ENCODE measurements around the gene RELN.
"Not testable (repeated sequence)": the region's sequence is repeated elsewhere in the genome, so short reads cannot be mapped to it uniquely, and the experiment has no call there.

The RELN gene

DNA sequence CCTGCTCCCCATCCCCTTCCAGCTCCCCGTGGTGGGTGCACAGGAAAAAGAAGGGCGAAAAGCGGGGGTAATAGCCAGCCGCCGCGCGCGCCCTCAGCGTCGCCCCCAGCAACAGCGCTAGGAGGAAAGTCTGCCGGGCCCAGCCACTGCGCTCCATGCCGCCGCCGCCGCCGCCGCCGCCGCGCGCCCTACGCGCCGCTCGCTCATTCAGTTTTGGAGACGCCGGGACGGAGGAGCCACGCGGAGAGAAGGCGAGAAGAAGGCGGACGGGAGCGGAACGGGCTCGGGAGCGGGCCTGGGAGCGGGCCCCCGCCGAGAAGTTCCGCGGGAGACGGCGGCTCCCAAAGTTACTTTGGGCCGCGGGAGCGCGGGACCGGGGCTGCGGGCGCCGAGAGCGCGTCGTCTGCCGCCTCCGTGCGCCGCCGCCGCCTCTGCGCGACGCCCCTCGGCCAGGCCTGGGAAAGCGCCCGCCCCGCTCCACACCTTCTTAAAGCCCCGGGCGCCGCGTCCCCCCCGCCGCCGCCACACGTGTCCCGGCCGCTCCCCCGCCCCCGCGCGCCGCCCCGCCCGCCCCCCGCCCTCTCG, at the start of gene RELN:
TSS of gene RELN (minus strand) at position 459 of the 585 bp plus-strand sequence. CDS start at position 157, 302 bp downstream.
- TF ChIP-seq, protein P1, sequence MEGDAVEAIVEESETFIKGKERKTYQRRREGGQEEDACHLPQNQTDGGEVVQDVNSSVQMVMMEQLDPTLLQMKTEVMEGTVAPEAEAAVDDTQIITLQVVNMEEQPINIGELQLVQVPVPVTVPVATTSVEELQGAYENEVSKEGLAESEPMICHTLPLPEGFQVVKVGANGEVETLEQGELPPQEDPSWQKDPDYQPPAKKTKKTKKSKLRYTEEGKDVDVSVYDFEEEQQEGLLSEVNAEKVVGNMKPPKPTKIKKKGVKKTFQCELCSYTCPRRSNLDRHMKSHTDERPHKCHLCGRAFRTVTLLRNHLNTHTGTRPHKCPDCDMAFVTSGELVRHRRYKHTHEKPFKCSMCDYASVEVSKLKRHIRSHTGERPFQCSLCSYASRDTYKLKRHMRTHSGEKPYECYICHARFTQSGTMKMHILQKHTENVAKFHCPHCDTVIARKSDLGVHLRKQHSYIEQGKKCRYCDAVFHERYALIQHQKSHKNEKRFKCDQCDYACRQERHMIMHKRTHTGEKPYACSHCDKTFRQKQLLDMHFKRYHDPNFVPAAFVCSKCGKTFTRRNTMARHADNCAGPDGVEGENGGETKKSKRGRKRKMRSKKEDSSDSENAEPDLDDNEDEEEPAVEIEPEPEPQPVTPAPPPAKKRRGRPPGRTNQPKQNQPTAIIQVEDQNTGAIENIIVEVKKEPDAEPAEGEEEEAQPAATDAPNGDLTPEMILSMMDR (IDR thresholded peaks at IDR 0.05; ENCODE audit: low read depth, low read length), result no peak
- TF ChIP-seq MYC (IDR thresholded peaks at IDR 0.05; ENCODE audit: low read depth, low read length), result no peak
- TF ChIP-seq POLR2A (IDR thresholded peaks at IDR 0.05; ENCODE audit: extremely low read depth, insufficient read length), result no peak
- TF ChIP-seq, protein P2, sequence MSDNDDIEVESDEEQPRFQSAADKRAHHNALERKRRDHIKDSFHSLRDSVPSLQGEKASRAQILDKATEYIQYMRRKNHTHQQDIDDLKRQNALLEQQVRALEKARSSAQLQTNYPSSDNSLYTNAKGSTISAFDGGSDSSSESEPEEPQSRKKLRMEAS (IDR thresholded peaks at IDR 0.05; ENCODE audit: low read depth, low read length), result no peak
- DNase-seq (ENCODE audit: low read depth), result no peak
- H3K4me3 ChIP-seq (ENCODE audit: low read depth, low read length), result no peak within 1 kb of the TSS

DNA sequence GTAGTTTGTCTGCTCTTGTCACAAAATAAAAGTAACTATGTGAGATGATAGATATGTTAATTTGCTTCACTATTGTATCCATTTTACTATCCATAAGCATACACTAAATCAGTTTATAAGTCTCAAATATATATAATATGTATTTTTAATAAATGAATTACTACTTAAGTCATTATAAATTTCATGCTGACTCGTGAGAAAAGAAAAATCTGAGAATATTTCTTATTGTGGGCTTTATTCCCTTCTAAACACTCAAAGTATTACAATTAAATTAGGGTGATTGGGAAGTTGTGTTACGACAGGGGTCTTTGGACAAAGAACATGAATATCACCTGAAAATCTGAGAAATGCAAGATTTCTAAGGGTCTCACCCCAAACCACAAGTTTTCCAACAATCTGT, 48.7 kb upstream of the RELN start:
- no peak for DNase-seq (ENCODE audit: low read depth)
- no peak overlapping the region for H3K4me3 ChIP-seq (ENCODE audit: low read depth, low read length)
- TF ChIP-seq MYC (IDR thresholded peaks at IDR 0.05; ENCODE audit: low read depth, low read length) (no peak), POLR2A (IDR thresholded peaks at IDR 0.05; ENCODE audit: extremely low read depth, insufficient read length) (no peak)
- TF ChIP-seq, protein P2 (IDR thresholded peaks at IDR 0.05; ENCODE audit: low read depth, low read length), result no peak
- TF ChIP-seq, protein P1 (IDR thresholded peaks at IDR 0.05; ENCODE audit: low read depth, low read length), result no peak

DNA sequence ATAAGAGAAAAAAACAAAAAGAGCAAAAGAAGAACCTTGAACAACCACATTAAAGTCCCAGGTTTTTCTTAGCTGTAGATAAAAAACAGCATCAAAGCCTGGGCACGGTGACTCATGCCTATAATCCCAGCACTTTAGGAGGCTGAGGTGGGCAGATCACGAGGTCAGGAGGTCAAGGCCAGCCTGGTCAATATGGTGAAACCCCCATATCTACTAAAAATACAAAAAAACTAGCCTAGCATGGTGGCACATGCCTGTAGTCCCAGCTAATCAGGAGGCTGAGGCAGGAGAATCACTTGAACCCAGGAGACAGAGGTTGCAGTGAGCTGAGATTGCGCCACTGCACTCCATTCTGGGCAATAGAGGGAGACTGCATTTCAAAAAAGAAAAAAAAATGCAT, 47.4 kb upstream of the RELN start:
- H3K4me3 ChIP-seq (ENCODE audit: low read depth, low read length); DNase-seq (ENCODE audit: low read depth): not testable (repeated sequence)

DNA sequence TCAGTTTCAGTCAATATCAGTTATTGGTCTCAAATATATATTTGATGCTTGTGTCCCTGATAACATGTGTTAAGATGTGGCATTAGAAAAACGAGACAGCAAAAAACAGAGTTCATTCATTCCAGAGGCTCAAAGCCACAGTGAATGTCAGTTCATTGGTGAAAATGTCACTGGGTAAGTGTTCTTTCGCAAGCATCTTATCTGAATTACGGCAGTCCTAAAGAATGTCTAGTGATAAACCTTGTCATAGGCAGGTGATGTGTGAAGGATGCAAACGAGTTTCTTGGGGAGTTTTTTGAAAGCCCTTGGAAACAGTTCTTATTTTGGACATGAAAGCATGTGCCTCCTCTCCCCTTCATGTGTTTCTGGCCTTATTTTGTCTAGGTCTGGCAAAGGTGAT, 45.9 kb upstream of the RELN start:
- no peak for TF ChIP-seq MYC (IDR thresholded peaks at IDR 0.05; ENCODE audit: low read depth, low read length)
- TF ChIP-seq, protein P1 (IDR thresholded peaks at IDR 0.05; ENCODE audit: low read depth, low read length), result no peak
- no peak for TF ChIP-seq POLR2A (IDR thresholded peaks at IDR 0.05; ENCODE audit: extremely low read depth, insufficient read length)
- TF ChIP-seq, protein P2 (IDR thresholded peaks at IDR 0.05; ENCODE audit: low read depth, low read length), result no peak
- DNase-seq (ENCODE audit: low read depth), result no peak
- H3K4me3 ChIP-seq (ENCODE audit: low read depth, low read length), result no peak overlapping the region

DNA sequence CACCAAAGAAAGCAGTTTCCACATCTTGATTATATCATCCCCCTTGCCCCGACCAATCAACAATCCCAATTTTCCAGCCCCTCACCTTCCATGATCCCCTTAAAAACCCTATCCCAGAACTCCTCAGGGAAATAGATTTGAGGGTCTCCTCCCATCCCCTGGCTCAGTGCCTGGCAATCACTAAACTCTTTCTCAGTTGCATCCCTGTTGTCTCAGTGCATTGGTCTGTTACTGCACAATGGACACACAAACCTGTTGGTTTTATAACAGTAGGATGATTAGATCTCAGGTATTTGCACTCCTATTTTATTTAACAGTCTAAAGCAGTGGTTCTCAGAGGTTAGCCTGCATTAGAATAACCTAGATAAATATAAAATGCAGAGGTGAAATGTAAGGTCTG, 45.2 kb upstream of the RELN start:
- TF ChIP-seq POLR2A (IDR thresholded peaks at IDR 0.05; ENCODE audit: extremely low read depth, insufficient read length) (no peak), MYC (IDR thresholded peaks at IDR 0.05; ENCODE audit: low read depth, low read length) (no peak)
- TF ChIP-seq, protein P1 (IDR thresholded peaks at IDR 0.05; ENCODE audit: low read depth, low read length), result no peak
- TF ChIP-seq, protein P2 (IDR thresholded peaks at IDR 0.05; ENCODE audit: low read depth, low read length), result no peak
- H3K4me3 ChIP-seq (ENCODE audit: low read depth, low read length), result no peak overlapping the region
- no peak for DNase-seq (ENCODE audit: low read depth)

DNA sequence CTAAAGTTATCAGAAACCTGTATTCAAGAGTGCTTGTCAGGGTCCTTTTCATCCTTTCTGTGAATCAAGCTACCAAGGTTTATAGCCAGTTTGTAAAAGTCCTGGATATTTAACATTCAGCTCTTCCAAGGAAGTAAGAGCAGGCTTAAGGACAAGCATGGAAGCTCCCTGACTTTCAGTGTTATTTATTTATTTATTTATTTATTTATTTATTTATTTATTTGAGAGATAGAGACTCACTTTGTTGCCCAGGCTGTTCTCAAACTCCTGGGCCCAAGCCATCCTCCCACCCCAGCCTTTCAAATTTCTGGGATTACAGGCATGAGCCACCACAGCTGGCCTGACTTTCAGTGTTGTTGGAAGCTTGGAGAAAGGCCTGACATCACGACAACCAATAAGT, 44.4 kb upstream of the RELN start:
- DNase-seq (ENCODE audit: low read depth), result no peak
- TF ChIP-seq, protein P1 (IDR thresholded peaks at IDR 0.05; ENCODE audit: low read depth, low read length), result no peak
- TF ChIP-seq, protein P2 (IDR thresholded peaks at IDR 0.05; ENCODE audit: low read depth, low read length), result no peak
- no peak for TF ChIP-seq MYC (IDR thresholded peaks at IDR 0.05; ENCODE audit: low read depth, low read length)
- no peak for TF ChIP-seq POLR2A (IDR thresholded peaks at IDR 0.05; ENCODE audit: extremely low read depth, insufficient read length)
- no peak overlapping the region for H3K4me3 ChIP-seq (ENCODE audit: low read depth, low read length)
